T-helper 22 cell (primary cell): ENCODE results near the gene SNPH.

Experiments
- DNase-seq: peaks from one replicate; pipeline ENCODE4 v3.0.0-alpha.2; 2020; ENCODE audit warnings: low read depth

Gene SNPH

GRCh38 chr20:1306316-1307135 is 40.4 kb downstream of the SNPH start:
- no peak for DNase-seq

GRCh38 chr20:1307171-1307570 is 41.1 kb downstream of the SNPH start:
- DNase-seq: no peak

GRCh38 chr20:1307571-1307971 is 41.5 kb downstream of the SNPH start:
- DNase-seq: no peak

GRCh38 chr20:1308067-1308701 is 42.1 kb downstream of the SNPH start:
- no peak for DNase-seq

- DNase-seq: no peak
These were observed 42.6 kb downstream of the SNPH start for GRCh38 chr20:1308702-1309095.

- no peak for DNase-seq
These were observed 43.3 kb downstream of the SNPH start for GRCh38 chr20:1309439-1309847.

GRCh38 chr20:1310071-1310470 is 44.0 kb downstream of the SNPH start:
- no peak for DNase-seq

- DNase-seq: no peak
These were observed 44.6 kb downstream of the SNPH start for GRCh38 chr20:1310506-1311190.

GRCh38 chr20:1312308-1312707 is 46.2 kb downstream of the SNPH start:
- DNase-seq: no peak

GRCh38 chr20:1312904-1313235 is 46.8 kb downstream of the SNPH start:
- DNase-seq: no peak

- DNase-seq: no peak
These were observed 47.3 kb downstream of the SNPH start for GRCh38 chr20:1313236-1313964.

GRCh38 chr20:1315804-1316203 is 49.7 kb downstream of the SNPH start:
- DNase-seq: no peak

GRCh38 chr20:1317545-1318255 is 51.6 kb downstream of the SNPH start:
- DNase-seq: no peak

GRCh38 chr20:1319051-1319450 is 53.0 kb downstream of the SNPH start:
- no peak for DNase-seq

- DNase-seq: no peak
These were observed 53.4 kb downstream of the SNPH start for GRCh38 chr20:1319462-1319861.

- no peak for DNase-seq
These were observed 53.9 kb downstream of the SNPH start for GRCh38 chr20:1320016-1320415.

- no peak for DNase-seq
These were observed 55.0 kb downstream of the SNPH start for GRCh38 chr20:1320902-1321653.

- DNase-seq: no peak
These were observed 55.5 kb downstream of the SNPH start for GRCh38 chr20:1321654-1321939.

- DNase-seq: no peak
These were observed 56.6 kb downstream of the SNPH start for GRCh38 chr20:1322511-1323245.

- DNase-seq: no peak
These were observed 57.2 kb downstream of the SNPH start for GRCh38 chr20:1323256-1323655.
